Measurements from ENCODE around the gene ARHGEF3.

GRCh38 chr3:56783644-56784447, 17.9 kb downstream of the ARHGEF3 start:
- TF ChIP-seq, protein P1, sequence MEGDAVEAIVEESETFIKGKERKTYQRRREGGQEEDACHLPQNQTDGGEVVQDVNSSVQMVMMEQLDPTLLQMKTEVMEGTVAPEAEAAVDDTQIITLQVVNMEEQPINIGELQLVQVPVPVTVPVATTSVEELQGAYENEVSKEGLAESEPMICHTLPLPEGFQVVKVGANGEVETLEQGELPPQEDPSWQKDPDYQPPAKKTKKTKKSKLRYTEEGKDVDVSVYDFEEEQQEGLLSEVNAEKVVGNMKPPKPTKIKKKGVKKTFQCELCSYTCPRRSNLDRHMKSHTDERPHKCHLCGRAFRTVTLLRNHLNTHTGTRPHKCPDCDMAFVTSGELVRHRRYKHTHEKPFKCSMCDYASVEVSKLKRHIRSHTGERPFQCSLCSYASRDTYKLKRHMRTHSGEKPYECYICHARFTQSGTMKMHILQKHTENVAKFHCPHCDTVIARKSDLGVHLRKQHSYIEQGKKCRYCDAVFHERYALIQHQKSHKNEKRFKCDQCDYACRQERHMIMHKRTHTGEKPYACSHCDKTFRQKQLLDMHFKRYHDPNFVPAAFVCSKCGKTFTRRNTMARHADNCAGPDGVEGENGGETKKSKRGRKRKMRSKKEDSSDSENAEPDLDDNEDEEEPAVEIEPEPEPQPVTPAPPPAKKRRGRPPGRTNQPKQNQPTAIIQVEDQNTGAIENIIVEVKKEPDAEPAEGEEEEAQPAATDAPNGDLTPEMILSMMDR (IDR thresholded peaks at IDR 0.05; ENCODE audit: low read depth, low read length): no peak
- TF ChIP-seq POLR2A (IDR thresholded peaks at IDR 0.05; ENCODE audit: extremely low read depth, insufficient read length): no peak

All from NB4 (cell line).